Measurements from ENCODE around the gene C19orf44. TPM values are rescaled to one million over a fixed set of nuclear protein-coding genes. Genes with fewer than 3 reads are reported as not detected.

The C19orf44 gene
- polyA plus RNA-seq, 1 experiment = 2.3 TPM

GRCh38 chr19:16458391-16459341 lies 37.5 kb upstream of the C19orf44 start:
- POLR2A ChIA-PET = no interaction called here
- no peak overlapping the region for H3K4me3 ChIP-seq (ENCODE audit: low read depth, low read length)
- TF ChIP-seq, protein P1, sequence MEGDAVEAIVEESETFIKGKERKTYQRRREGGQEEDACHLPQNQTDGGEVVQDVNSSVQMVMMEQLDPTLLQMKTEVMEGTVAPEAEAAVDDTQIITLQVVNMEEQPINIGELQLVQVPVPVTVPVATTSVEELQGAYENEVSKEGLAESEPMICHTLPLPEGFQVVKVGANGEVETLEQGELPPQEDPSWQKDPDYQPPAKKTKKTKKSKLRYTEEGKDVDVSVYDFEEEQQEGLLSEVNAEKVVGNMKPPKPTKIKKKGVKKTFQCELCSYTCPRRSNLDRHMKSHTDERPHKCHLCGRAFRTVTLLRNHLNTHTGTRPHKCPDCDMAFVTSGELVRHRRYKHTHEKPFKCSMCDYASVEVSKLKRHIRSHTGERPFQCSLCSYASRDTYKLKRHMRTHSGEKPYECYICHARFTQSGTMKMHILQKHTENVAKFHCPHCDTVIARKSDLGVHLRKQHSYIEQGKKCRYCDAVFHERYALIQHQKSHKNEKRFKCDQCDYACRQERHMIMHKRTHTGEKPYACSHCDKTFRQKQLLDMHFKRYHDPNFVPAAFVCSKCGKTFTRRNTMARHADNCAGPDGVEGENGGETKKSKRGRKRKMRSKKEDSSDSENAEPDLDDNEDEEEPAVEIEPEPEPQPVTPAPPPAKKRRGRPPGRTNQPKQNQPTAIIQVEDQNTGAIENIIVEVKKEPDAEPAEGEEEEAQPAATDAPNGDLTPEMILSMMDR (IDR thresholded peaks at IDR 0.05; ENCODE audit: low read depth, low read length) = no peak
- H3K27me3 ChIP-seq (ENCODE audit: control insufficient read depth, insufficient read depth, low read length) = no peaks in the 10 kb centered on the region
- DNase-seq (ENCODE audit: low read depth, low spot score) = no peak
- CTCF ChIA-PET = no interaction called here
- H3K27ac ChIP-seq (ENCODE audit: low read depth, low read length) = no peak overlapping the region
- no peaks in the 10 kb centered on the region for H3K9me3 ChIP-seq (ENCODE audit: control insufficient read depth, insufficient read depth, low read length)

DNA sequence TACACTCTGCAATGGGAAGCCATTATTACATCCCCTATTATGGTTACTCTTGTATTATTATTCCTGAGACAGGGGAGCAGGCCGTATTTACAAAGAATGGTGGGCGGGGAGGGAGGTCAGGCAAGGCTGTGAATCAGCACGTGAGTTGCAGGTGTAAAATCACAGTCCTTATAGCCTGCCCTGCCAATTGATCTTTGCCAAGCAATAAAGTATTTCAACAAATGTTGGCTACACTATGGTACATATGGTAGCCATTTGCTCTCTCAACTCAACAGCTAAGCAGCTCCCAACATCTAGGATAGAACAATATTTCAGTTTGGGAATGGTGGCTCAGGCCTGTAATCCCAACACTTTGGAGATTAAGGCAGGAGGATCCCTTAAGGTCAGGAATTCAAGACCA lies 36.5 kb upstream of the C19orf44 start:
- CTCF ChIA-PET = no interaction called here
- DNase-seq (ENCODE audit: low read depth, low spot score) = no peak
- POLR2A ChIA-PET = no interaction called here
- Histone ChIP-seq H3K27me3 (ENCODE audit: control insufficient read depth, insufficient read depth, low read length) (no peaks in the 10 kb centered on the region), H3K27ac (ENCODE audit: low read depth, low read length) (no peak overlapping the region), H3K4me3 (ENCODE audit: low read depth, low read length) (no peak overlapping the region), H3K9me3 (ENCODE audit: control insufficient read depth, insufficient read depth, low read length) (no peaks in the 10 kb centered on the region)
- TF ChIP-seq, protein P1 (IDR thresholded peaks at IDR 0.05; ENCODE audit: low read depth, low read length) = no peak

- DNase-seq (ENCODE audit: low read depth, low spot score) = no peak
- ChIA-PET CTCF (no interaction called here), POLR2A (no interaction called here)
- TF ChIP-seq, protein P1 (IDR thresholded peaks at IDR 0.05; ENCODE audit: low read depth, low read length) = no peak
- no peaks in the 10 kb centered on the region for H3K9me3 ChIP-seq (ENCODE audit: control insufficient read depth, insufficient read depth, low read length)
- no peak overlapping the region for H3K4me3 ChIP-seq (ENCODE audit: low read depth, low read length)
- no peak overlapping the region for H3K27ac ChIP-seq (ENCODE audit: low read depth, low read length)
- no peaks in the 10 kb centered on the region for H3K27me3 ChIP-seq (ENCODE audit: control insufficient read depth, insufficient read depth, low read length)
Measured at GRCh38 chr19:16460454-16460853, 35.7 kb upstream of the C19orf44 start.

GRCh38 chr19:16461630-16462051 lies 34.6 kb upstream of the C19orf44 start:
- no peak for DNase-seq (ENCODE audit: low read depth, low spot score)
- Histone ChIP-seq H3K27ac (ENCODE audit: low read depth, low read length) (no peak overlapping the region), H3K4me3 (ENCODE audit: low read depth, low read length) (no peak overlapping the region), H3K27me3 (ENCODE audit: control insufficient read depth, insufficient read depth, low read length) (no peaks in the 10 kb centered on the region), H3K9me3 (ENCODE audit: control insufficient read depth, insufficient read depth, low read length) (no peaks in the 10 kb centered on the region)
- TF ChIP-seq, protein P1 (IDR thresholded peaks at IDR 0.05; ENCODE audit: low read depth, low read length) = no peak
- CTCF ChIA-PET = no interaction called here
- POLR2A ChIA-PET = interaction anchor here (0.7 kb wide), 1 partner anchor 16 kb away, joined by 3 read pairs; no protein-coding TSS in a partner anchor

DNA sequence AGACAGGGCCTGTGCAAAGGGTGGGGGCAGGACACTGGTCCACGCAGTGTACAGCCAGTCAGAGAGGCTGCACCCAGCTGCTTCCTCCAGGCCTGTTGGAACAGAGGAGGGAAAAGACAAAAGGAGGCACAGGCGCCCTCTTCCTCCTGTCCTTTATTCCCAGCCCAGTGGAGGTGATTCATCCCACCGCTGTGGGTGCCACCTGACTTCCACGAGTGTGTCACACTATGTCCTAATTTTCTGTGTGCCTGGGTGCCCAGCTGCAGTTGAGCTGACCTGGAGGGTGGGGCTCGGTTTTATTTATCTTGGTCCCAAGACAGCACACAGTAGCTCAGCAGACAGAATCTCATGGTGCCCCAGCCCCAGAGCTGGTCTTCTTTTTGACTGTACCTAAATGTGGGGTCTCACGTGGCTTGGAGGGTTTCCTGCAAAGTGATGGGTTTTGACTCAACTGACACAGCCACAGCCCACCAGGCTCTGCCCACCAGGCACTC lies 33.4 kb upstream of the C19orf44 start:
- H3K4me3 ChIP-seq (ENCODE audit: low read depth, low read length) = no peak overlapping the region
- H3K27ac ChIP-seq (ENCODE audit: low read depth, low read length) = no peak overlapping the region
- no peaks in the 10 kb centered on the region for H3K27me3 ChIP-seq (ENCODE audit: control insufficient read depth, insufficient read depth, low read length)
- no peaks in the 10 kb centered on the region for H3K9me3 ChIP-seq (ENCODE audit: control insufficient read depth, insufficient read depth, low read length)
- ChIA-PET CTCF (no interaction called here), POLR2A (interaction anchor here (0.5 kb wide), 1 partner anchor 14 kb away, joined by 3 read pairs; no protein-coding TSS in a partner anchor)
- no peak for DNase-seq (ENCODE audit: low read depth, low spot score)
- TF ChIP-seq, protein P1 (IDR thresholded peaks at IDR 0.05; ENCODE audit: low read depth, low read length) = no peak
